GM21447 (cell line): ENCODE data around the gene ZNF74.
"Not testable (repeated sequence)": the region's sequence is repeated elsewhere in the genome, so short reads cannot be mapped to it uniquely, and the experiment has no call there.

Experiments used
- ATAC-seq: cut with Tn5 transposase; IDR thresholded peaks from one replicate; pipeline ENCODE4 v1.9.1; 2021; ENCODE audit not compliant: unreplicated experiment

Gene ZNF74

GRCh38 chr22:20374130-20374529 is 19.8 kb upstream of the ZNF74 start:
- ATAC-seq = not testable (repeated sequence)

- ATAC-seq = not testable (repeated sequence)
Observed at GRCh38 chr22:20376281-20376680, 17.7 kb upstream of the ZNF74 start.

GRCh38 chr22:20376983-20377382 is 17.0 kb upstream of the ZNF74 start:
- not testable (repeated sequence) for ATAC-seq

GRCh38 chr22:20378110-20378509 is 15.8 kb upstream of the ZNF74 start:
- ATAC-seq = no peak

GRCh38 chr22:20378684-20379083 is 15.3 kb upstream of the ZNF74 start:
- not testable (repeated sequence) for ATAC-seq

GRCh38 chr22:20380486-20380885 is 13.5 kb upstream of the ZNF74 start:
- ATAC-seq = no peak

GRCh38 chr22:20383538-20383937 is 10.4 kb upstream of the ZNF74 start:
- ATAC-seq = no peak

GRCh38 chr22:20384171-20384570 is 9.8 kb upstream of the ZNF74 start:
- ATAC-seq = no peak

GRCh38 chr22:20384865-20385264 is 9.1 kb upstream of the ZNF74 start:
- ATAC-seq = no peak

GRCh38 chr22:20386336-20386735 is 7.6 kb upstream of the ZNF74 start:
- no peak for ATAC-seq

GRCh38 chr22:20386972-20387371 is 7.0 kb upstream of the ZNF74 start:
- no peak for ATAC-seq

- no peak for ATAC-seq
Observed at GRCh38 chr22:20388200-20388599, 5.8 kb upstream of the ZNF74 start.

GRCh38 chr22:20389288-20389687 is 4.7 kb upstream of the ZNF74 start:
- ATAC-seq = no peak

- ATAC-seq = no peak
Observed at GRCh38 chr22:20390394-20390907, 3.5 kb upstream of the ZNF74 start.

GRCh38 chr22:20391222-20391621 is 2.7 kb upstream of the ZNF74 start:
- no peak for ATAC-seq

- ATAC-seq = not testable (repeated sequence)
Observed at GRCh38 chr22:20392365-20392881, 1.5 kb upstream of the ZNF74 start.

- no peak for ATAC-seq
Observed at GRCh38 chr22:20392983-20393704, 807 bp upstream of the ZNF74 start.

GRCh38 chr22:20395181-20395906 is 1.4 kb downstream of the ZNF74 start:
- no peak for ATAC-seq

GRCh38 chr22:20395907-20396287 is 1.9 kb downstream of the ZNF74 start:
- ATAC-seq = no peak

GRCh38 chr22:20396639-20397038 is 2.7 kb downstream of the ZNF74 start:
- ATAC-seq = no peak

- ATAC-seq = no peak
Observed at GRCh38 chr22:20397498-20397897, 3.5 kb downstream of the ZNF74 start.

GRCh38 chr22:20398420-20398819 is 4.5 kb downstream of the ZNF74 start:
- ATAC-seq = no peak
